HG02642 (cell line): ENCODE data around the gene GNPTG.

ENCODE experiments used
- ATAC-seq: cut with Tn5 transposase; IDR thresholded peaks from one replicate; pipeline ENCODE4 v1.9.1; 2021; ENCODE audit warnings: mild to moderate bottlenecking; ENCODE audit not compliant: unreplicated experiment, poor library complexity

GNPTG gene

GRCh38 chr16:1351582-1352362 is at the start of gene GNPTG, which contains the start of gene TSR3:
TSS of gene GNPTG (plus strand) at chr16:1351931. CDS start at chr16:1351966, 35 bp downstream.
TSS of gene TSR3 (minus strand) at chr16:1351878. CDS start at chr16:1351804, 74 bp downstream.
- ATAC-seq, result peak; percentile 78

GRCh38 chr16:1305823-1306222 is 45.9 kb upstream of the GNPTG start:
- ATAC-seq, result no peak

GRCh38 chr16:1306334-1306733 is 45.4 kb upstream of the GNPTG start:
- ATAC-seq, result no peak

GRCh38 chr16:1308036-1308976 is 43.4 kb upstream of the GNPTG start:
- ATAC-seq, result no peak

- peak; percentile 70 for ATAC-seq
Measured at GRCh38 chr16:1308977-1309885, 42.5 kb upstream of the GNPTG start, which contains the start of gene UBE2I. TSS of gene UBE2I (plus strand) at chr16:1309636. CDS start at chr16:1314031, 4,395 bp downstream.

- peak; percentile 18 for ATAC-seq
Measured at GRCh38 chr16:1309888-1310831, 41.6 kb upstream of the GNPTG start.

- ATAC-seq, result no peak
Measured at GRCh38 chr16:1310832-1311200, 40.9 kb upstream of the GNPTG start.

GRCh38 chr16:1311212-1311737 is 40.5 kb upstream of the GNPTG start:
- no peak for ATAC-seq

- no peak for ATAC-seq
Measured at GRCh38 chr16:1311738-1312466, 39.8 kb upstream of the GNPTG start.

GRCh38 chr16:1312467-1312816 is 39.3 kb upstream of the GNPTG start:
- no peak for ATAC-seq

GRCh38 chr16:1312903-1313302 is 38.8 kb upstream of the GNPTG start:
- ATAC-seq, result no peak

GRCh38 chr16:1313721-1314369 is 37.9 kb upstream of the GNPTG start:
- ATAC-seq, result no peak

- ATAC-seq, result no peak
Measured at GRCh38 chr16:1314399-1315068, 37.2 kb upstream of the GNPTG start.

- ATAC-seq, result no peak
Measured at GRCh38 chr16:1315081-1316032, 36.4 kb upstream of the GNPTG start.

GRCh38 chr16:1316033-1316405 is 35.7 kb upstream of the GNPTG start:
- no peak for ATAC-seq
